ENCODE data around the gene TTLL11. TPM values are rescaled to one million over a fixed set of nuclear protein-coding genes. Genes with fewer than 3 reads are reported as not detected.

TTLL11 gene
- total and polyA plus RNA-seq, 2 experiments from 2014 or later, result 5.5 to 7.6 TPM

- Histone ChIP-seq H3K36me3 (replicated peaks; ENCODE audit: insufficient read depth, low read depth) (no peaks in the 10 kb centered on the region), H3K4me1 (ENCODE audit: insufficient read depth) (no peaks in the 10 kb centered on the region), H3K27ac (no peak overlapping the region), H3K9me3 (ENCODE audit: low read depth) (no peaks in the 10 kb centered on the region), H3K4me2 (no peak overlapping the region), H3K27me3 (no peaks in the 10 kb centered on the region), H3K9me2 (replicated peaks; ENCODE audit: insufficient read depth) (no peaks in the 10 kb centered on the region), H3K4me3 (no peak overlapping the region), H4K20me1 (ENCODE audit: insufficient read depth, poor library complexity, severe bottlenecking) (no peaks in the 10 kb centered on the region), H3K79me2 (no peaks in the 10 kb centered on the region), H2AFZ (no peak overlapping the region)
- TF ChIP-seq EZH2 (IDR thresholded peaks at IDR 0.05; ENCODE audit: borderline replicate concordance) (no peak), EZH2phosphoT487 (IDR thresholded peaks at IDR 0.05; ENCODE audit: low read depth, severe bottlenecking, unreplicated experiment) (no peak), CTCF (IDR thresholded peaks at IDR 0.05; ENCODE audit: poor library complexity) (no peak)
- no peak for DNase-seq (ENCODE audit: low spot score)
- 85% methylated on average over 5 of the region's 5 CpGs for WGBS (ENCODE audit: low lambda C conversion rate, missing lambda C conversion rate)
These were observed 290.4 kb downstream of the TTLL11 start for GRCh38 chr9:121802753-121803152.

- no peak for DNase-seq (ENCODE audit: low spot score)
- Histone ChIP-seq H3K36me3 (replicated peaks; ENCODE audit: insufficient read depth, low read depth) (no peaks in the 10 kb centered on the region), H3K27ac (no peak overlapping the region), H3K4me1 (ENCODE audit: insufficient read depth) (no peaks in the 10 kb centered on the region), H4K20me1 (ENCODE audit: insufficient read depth, poor library complexity, severe bottlenecking) (no peaks in the 10 kb centered on the region), H3K4me2 (no peak overlapping the region), H3K9me2 (replicated peaks; ENCODE audit: insufficient read depth) (no peaks in the 10 kb centered on the region), H2AFZ (no peak overlapping the region), H3K27me3 (no peaks in the 10 kb centered on the region), H3K9me3 (ENCODE audit: low read depth) (no peaks in the 10 kb centered on the region), H3K79me2 (no peaks in the 10 kb centered on the region), H3K4me3 (no peak overlapping the region)
- 72% methylated on average over 3 of the region's 3 CpGs for WGBS (ENCODE audit: low lambda C conversion rate, missing lambda C conversion rate)
- TF ChIP-seq EZH2 (IDR thresholded peaks at IDR 0.05; ENCODE audit: borderline replicate concordance) (no peak), EZH2phosphoT487 (IDR thresholded peaks at IDR 0.05; ENCODE audit: low read depth, severe bottlenecking, unreplicated experiment) (no peak), CTCF (IDR thresholded peaks at IDR 0.05; ENCODE audit: poor library complexity) (no peak)
These were observed 291.5 kb downstream of the TTLL11 start for GRCh38 chr9:121801579-121801978.

DNA sequence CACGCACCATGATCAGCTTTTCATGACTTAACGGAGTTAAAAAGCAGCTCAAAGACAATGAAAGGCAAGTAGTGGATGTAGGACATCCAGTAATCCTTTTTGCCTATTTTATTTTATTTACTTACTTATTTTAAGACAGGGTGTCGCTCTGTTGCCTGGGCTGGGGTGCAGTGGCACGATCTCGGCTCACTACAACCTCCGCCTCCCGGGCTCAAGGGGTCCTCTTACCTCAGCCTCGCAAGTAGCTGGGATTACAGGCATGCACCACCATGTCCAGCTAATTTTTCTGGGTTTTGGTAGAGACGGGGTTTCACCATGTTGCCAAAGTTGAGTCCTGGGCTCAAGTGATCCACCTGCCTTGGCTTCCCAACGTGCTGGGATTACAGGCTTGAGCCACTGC, 292.7 kb downstream of the TTLL11 start:
- no peaks in the 10 kb centered on the region for H3K9me2 ChIP-seq (replicated peaks; ENCODE audit: insufficient read depth)
- H3K27me3 ChIP-seq, result no peaks in the 10 kb centered on the region
- H4K20me1 ChIP-seq (ENCODE audit: insufficient read depth, poor library complexity, severe bottlenecking), result no peaks in the 10 kb centered on the region
- H3K27ac ChIP-seq, result no peak overlapping the region
- WGBS (ENCODE audit: low lambda C conversion rate, missing lambda C conversion rate), result 90% methylated on average over 10 of the region's 10 CpGs
- H3K4me2 ChIP-seq, result no peak overlapping the region
- DNase-seq (ENCODE audit: low spot score), result no peak
- TF ChIP-seq EZH2 (IDR thresholded peaks at IDR 0.05; ENCODE audit: borderline replicate concordance) (no peak), CTCF (IDR thresholded peaks at IDR 0.05; ENCODE audit: poor library complexity) (no peak), EZH2phosphoT487 (IDR thresholded peaks at IDR 0.05; ENCODE audit: low read depth, severe bottlenecking, unreplicated experiment) (no peak)
- H3K4me3 ChIP-seq, result no peak overlapping the region
- no peaks in the 10 kb centered on the region for H3K79me2 ChIP-seq
- H2AFZ ChIP-seq, result no peak overlapping the region
- H3K4me1 ChIP-seq (ENCODE audit: insufficient read depth), result no peaks in the 10 kb centered on the region
- no peaks in the 10 kb centered on the region for H3K36me3 ChIP-seq (replicated peaks; ENCODE audit: insufficient read depth, low read depth)
- H3K9me3 ChIP-seq (ENCODE audit: low read depth), result no peaks in the 10 kb centered on the region

DNA sequence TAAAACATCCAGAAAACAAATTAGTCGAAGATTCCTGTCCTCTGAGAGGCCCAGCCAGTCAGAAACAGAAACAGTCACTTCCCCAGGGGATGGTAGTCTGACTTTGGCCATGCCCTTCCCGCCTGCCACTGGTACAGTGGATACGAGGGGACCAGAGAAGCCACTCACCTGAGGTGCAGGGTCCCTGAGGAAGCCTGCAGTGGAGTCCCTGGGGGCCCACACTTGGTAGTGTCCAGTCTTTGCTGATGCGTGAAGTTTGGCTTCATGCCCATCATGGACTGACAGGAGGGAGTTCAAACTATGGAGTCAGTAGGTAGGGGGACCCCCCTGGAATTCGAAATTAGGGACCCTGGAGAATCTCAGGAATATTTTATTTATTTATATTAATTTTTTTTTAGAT, 294.2 kb downstream of the TTLL11 start:
- no peaks in the 10 kb centered on the region for H3K9me2 ChIP-seq (replicated peaks; ENCODE audit: insufficient read depth)
- no peaks in the 10 kb centered on the region for H3K4me1 ChIP-seq (ENCODE audit: insufficient read depth)
- H2AFZ ChIP-seq, result no peak overlapping the region
- no peak overlapping the region for H3K27ac ChIP-seq
- no peaks in the 10 kb centered on the region for H3K36me3 ChIP-seq (replicated peaks; ENCODE audit: insufficient read depth, low read depth)
- no peak overlapping the region for H3K4me2 ChIP-seq
- H3K27me3 ChIP-seq, result no peaks in the 10 kb centered on the region
- no peak for DNase-seq (ENCODE audit: low spot score)
- no peaks in the 10 kb centered on the region for H4K20me1 ChIP-seq (ENCODE audit: insufficient read depth, poor library complexity, severe bottlenecking)
- no peaks in the 10 kb centered on the region for H3K79me2 ChIP-seq
- no peak overlapping the region for H3K4me3 ChIP-seq
- TF ChIP-seq EZH2 (IDR thresholded peaks at IDR 0.05; ENCODE audit: borderline replicate concordance), result no peak
- TF ChIP-seq EZH2phosphoT487 (IDR thresholded peaks at IDR 0.05; ENCODE audit: low read depth, severe bottlenecking, unreplicated experiment), result no peak
- no peak for TF ChIP-seq CTCF (IDR thresholded peaks at IDR 0.05; ENCODE audit: poor library complexity)
- no peaks in the 10 kb centered on the region for H3K9me3 ChIP-seq (ENCODE audit: low read depth)
- 86% methylated on average over 5 of the region's 5 CpGs for WGBS (ENCODE audit: low lambda C conversion rate, missing lambda C conversion rate)

Measured in hepatocyte (in vitro differentiated cells).